GM12878 (cell line): ENCODE measurements around the gene SLC47A2. TPM values are rescaled to one million over a fixed set of nuclear protein-coding genes. Genes with fewer than 3 reads are reported as not detected.
A peak's percentile ranks its signal among the peaks of the same experiment; 100 is the strongest.

Experiments used
- ATAC-seq: fragments of 200-7000 bp; cut with Tn5 transposase; 3 replicates; pipeline ENCODE4 v1.9.1; 2020; ENCODE audit warnings: mild to moderate bottlenecking, moderate library complexity
- BruUV-seq: library from RNA; stranded (reverse); fragments of 400-500 nt; replicated peaks from 2 replicates; lab custom pipeline; 2021; lab: Mats Ljungman, UMichigan
- CTCF ChIA-PET: fragments of 300-600 bp; sonication (Branson Sonifier 250); formaldehyde crosslinking; extraction: SDS; loops from one replicate; lab custom pipeline; 2021; ENCODE audit warnings: inconsistent platforms; lab: Yijun Ruan, JAX
- POLR2A ChIA-PET: fragments of 350-600 bp; formaldehyde crosslinking; extraction: SDS; loops from one replicate; lab custom pipeline; 2021; ENCODE audit warnings: inconsistent platforms; lab: Charles Lee
- RAD21 ChIA-PET: fragments of 300-600 bp; sonication (Branson Sonifier 250); formaldehyde crosslinking; loops from one replicate; lab custom pipeline; 2023; ENCODE audit warnings: antibody characterized with exemption; ENCODE audit not compliant: unreplicated experiment; lab: Charles Lee
- SMC1A ChIA-PET: fragments of 300-600 bp; sonication (Branson Sonifier 250); formaldehyde crosslinking; loops from one replicate; lab custom pipeline; 2023; ENCODE audit not compliant: unreplicated experiment, uncharacterized antibody; lab: Charles Lee
- DNase-seq: peaks from one replicate; pipeline ENCODE4 v3.0.0-alpha.2; 2011; ENCODE audit warnings: low read depth, low spot score
- FAIRE-seq: peaks from 3 replicates; lab custom pipeline; 2011; peaks lifted over from hg19 to GRCh38; lab: Jason Lieb, UNC
- H2AFZ ChIP-seq: 2 replicates; pipeline ENCODE4 v1.6.0; 2011; ENCODE audit warnings: low read depth, low read length, control low read depth; ENCODE audit not compliant: control insufficient read depth
- H3K27ac ChIP-seq: 2 replicates; pipeline ENCODE4 v1.5.1; 2011; ENCODE audit warnings: control low read depth; ENCODE audit not compliant: control insufficient read depth, insufficient read depth
- H3K27me3 ChIP-seq, 2 experiments: replicated peaks in 1 of 2; 2 replicates each; pipeline versions ENCODE4 v1.6.0 to v1.6.1; 2011; ENCODE audit warnings: low read length in 1 of 2; ENCODE audit not compliant: control insufficient read depth in 2 of 2, insufficient read depth in 2 of 2
- H3K36me3 ChIP-seq, 2 experiments: 2 replicates each; pipeline ENCODE4 v1.5.1; 2011; ENCODE audit warnings: low read length in 1 of 2; ENCODE audit not compliant: control insufficient read depth in 2 of 2, insufficient read depth in 2 of 2
- H3K4me1 ChIP-seq: 2 replicates; pipeline ENCODE4 v1.6.1; 2011; ENCODE audit warnings: mild to moderate bottlenecking, low read length, moderate library complexity, mixed read lengths; ENCODE audit not compliant: control insufficient read depth, insufficient read depth
- H3K4me2 ChIP-seq: 2 replicates; pipeline ENCODE4 v1.6.0; 2011; ENCODE audit warnings: control low read depth; ENCODE audit not compliant: control insufficient read depth, insufficient read depth
- H3K4me3 ChIP-seq: fragments of 200-600 bp; sonication (generic); 2 replicates; pipeline ENCODE4 v1.5.1; 2016
- H3K79me2 ChIP-seq: 2 replicates; pipeline ENCODE4 v1.6.0; 2011; ENCODE audit warnings: low read length; ENCODE audit not compliant: control insufficient read depth, insufficient read depth
- H3K9ac ChIP-seq: 2 replicates; pipeline ENCODE4 v1.8.0; 2011; ENCODE audit warnings: low read length, control low read depth, mixed read lengths; ENCODE audit not compliant: control insufficient read depth, insufficient read depth
- H3K9me3 ChIP-seq: replicated peaks from 3 replicates; pipeline ENCODE4 v1.5.1; 2011; ENCODE audit warnings: mild to moderate bottlenecking, low read length; ENCODE audit not compliant: control insufficient read depth, insufficient read depth
- H4K20me1 ChIP-seq: 2 replicates; pipeline ENCODE4 v1.6.0; 2011; ENCODE audit not compliant: control insufficient read depth, insufficient read depth
- BCLAF1 ChIP-seq: fragments of 450-650 bp; IDR thresholded peaks from 2 replicates; pipeline ENCODE4 v1.6.1; 2017; ENCODE audit warnings: antibody characterized with exemption, mild to moderate bottlenecking, moderate library complexity
- HDAC2 ChIP-seq: fragments of 200-600 bp; sonication (generic); IDR thresholded peaks from 2 replicates; pipeline ENCODE4 v1.6.1; 2017
- IKZF1 ChIP-seq: fragments of 450-650 bp; conservative IDR thresholded peaks from 2 replicates; pipeline ENCODE4 v1.6.1; 2017; ENCODE audit warnings: antibody characterized with exemption, mild to moderate bottlenecking
- KAT2A ChIP-seq: conservative IDR thresholded peaks from 2 replicates; pipeline ENCODE4 v1.6.1; 2011; ENCODE audit warnings: low read depth, low read length; ENCODE audit not compliant: control insufficient read depth
- MXI1 ChIP-seq: fragments of 150-350 bp; IDR thresholded peaks from 2 replicates; pipeline ENCODE4 v1.6.1; 2011; ENCODE audit warnings: low read depth, mild to moderate bottlenecking, inconsistent platforms, low read length, improper control_type of control experiment
- PBX3 ChIP-seq: IDR thresholded peaks from 2 replicates; pipeline ENCODE4 v1.6.1; 2011; ENCODE audit warnings: mild to moderate bottlenecking, low read depth, low read length, moderate library complexity; ENCODE audit not compliant: insufficient replicate concordance
- PRDM15 ChIP-seq: fragments of 450-650 bp; formaldehyde crosslinking; IDR thresholded peaks from 2 replicates; pipeline ENCODE4 v1.4.0; 2020; ENCODE audit warnings: mild to moderate bottlenecking, moderate library complexity
- SKIL ChIP-seq: fragments of 450-650 bp; IDR thresholded peaks from 2 replicates; pipeline ENCODE4 v1.6.1; 2017; ENCODE audit warnings: mild to moderate bottlenecking, low read depth, inconsistent platforms; ENCODE audit not compliant: poor library complexity, severe bottlenecking
- TBL1XR1 ChIP-seq: IDR thresholded peaks from 2 replicates; pipeline ENCODE4 v1.6.1; 2012; ENCODE audit warnings: low read depth, low read length, improper control_type of control experiment
- TCF12 ChIP-seq: IDR thresholded peaks from 2 replicates; pipeline ENCODE4 v1.6.1; 2011; ENCODE audit warnings: low read depth, mild to moderate bottlenecking, low read length
- WGBS: methylation state at CpG from one replicate; pipeline ENCODE4 v1.1.6; 2016; ENCODE audit warnings: low lambda C conversion rate; ENCODE audit not compliant: insufficient replicate concordance, insufficient coverage; ENCODE audit errors: missing lambda C conversion rate; 5-methylcytosine and 5-hydroxymethylcytosine counted together
- in situ Hi-C: fragments of 300-500 bp; cut with MboI; formaldehyde crosslinking; loops from 9 replicates; pipeline ENCODE4 v1.14.3; 2018; ENCODE audit warnings: mixed read lengths
- intact Hi-C: fragments of 100-400 bp; cut with micrococcal nuclease; formaldehyde crosslinking; loops from one replicate; pipeline ENCODE4 v1.14.2; 2022; ENCODE audit not compliant: unreplicated experiment
- polyA plus RNA-seq, 11 experiments: library from polyadenylated mRNA; depleted of rRNA in 4 of 11; unstranded in 6 of 11; stranded (reverse) in 5 of 11; fragments of >200 nt; fragmentation: Nextera tagmentation in 4 of 11; fragmentation: Illumina TruSeq in 1 of 11; extraction: Ambion mirVana in 4 of 11; extraction: Trizol in 1 of 11; gene quantifications; 1 replicate in 1 of 11; 2 replicates in 10 of 11; pipeline versions ENCODE4 v1.2.1 to v1.2.3, GENCODE V29; 2011 to 2016; ENCODE audit warnings: inconsistent platforms in 2 of 11, missing spikeins in 2 of 11, low read depth in 1 of 11
- total RNA-seq, 4 experiments: library from RNA; depleted of rRNA in 3 of 4; stranded (reverse); fragments of >200 nt in 3 of 4; fragmentation: Illumina TruSeq in 1 of 4; extraction: Trizol in 1 of 4; gene quantifications; 2 replicates each; pipeline versions ENCODE4 v1.2.1 to v1.2.3, GENCODE V29; 2013 to 2021

SLC47A2 gene
- total and polyA plus RNA-seq, 10 of the 15 experiments (the other 5 are each of a cell fraction or from before 2014, with no cell fraction given): not detected

- Histone ChIP-seq H3K4me3 (no peak overlapping the region), H3K36me3 (no peaks in the 10 kb centered on the region), H3K4me2 (no peak overlapping the region), H3K4me1 (peaks cover 45% of the 10 kb centered on the region), H2AFZ (0 out of 2 replicates have a peak overlapping the region, but pooled peaks have one; percentile 9), H3K27me3 (no peaks in the 10 kb centered on the region), H4K20me1 (no peaks in the 10 kb centered on the region), H3K27ac (no peak overlapping the region), H3K79me2 (no peaks in the 10 kb centered on the region), H3K9ac (no peak overlapping the region), H3K9me3 (no peaks in the 10 kb centered on the region)
- RAD21 ChIA-PET: no interaction called here
- intact Hi-C loops (no loop called here), in situ Hi-C loops (no loop called here)
- no TSS peak for BruUV-seq
- no peak for DNase-seq
- 43% methylated on average over 12 of the region's 12 CpGs for WGBS
- CTCF ChIA-PET: interaction anchor here (1.1 to 2.5 kb wide), 4 partner anchors 8 to 240 kb away, joined by 3 to 11 read pairs (median 6); no protein-coding TSS in a partner anchor
- ATAC-seq: no peak
- POLR2A ChIA-PET: no interaction called here
- no peak for FAIRE-seq
- SMC1A ChIA-PET: interaction anchor here (1.2 kb wide), 1 partner anchor 18 kb away, joined by 3 read pairs; no protein-coding TSS in a partner anchor
- TF ChIP-seq KAT2A (no peak), TBL1XR1 (no peak), MXI1 (no peak), HDAC2 (no peak), PRDM15 (no peak), PBX3 (no peak), IKZF1 (no peak), BCLAF1 (no peak), TCF12 (no peak), SKIL (no peak)
These were observed 36.7 kb upstream of the SLC47A2 start for GRCh38 chr17:19753051-19753509.
